HG02885 (cell line): Measurements from ENCODE around the gene MGAT5B.

Experiments
- ATAC-seq: cut with Tn5 transposase; IDR thresholded peaks from one replicate; pipeline ENCODE4 v1.9.1; 2021; ENCODE audit warnings: mild to moderate bottlenecking; ENCODE audit not compliant: unreplicated experiment, poor library complexity

MGAT5B gene

DNA sequence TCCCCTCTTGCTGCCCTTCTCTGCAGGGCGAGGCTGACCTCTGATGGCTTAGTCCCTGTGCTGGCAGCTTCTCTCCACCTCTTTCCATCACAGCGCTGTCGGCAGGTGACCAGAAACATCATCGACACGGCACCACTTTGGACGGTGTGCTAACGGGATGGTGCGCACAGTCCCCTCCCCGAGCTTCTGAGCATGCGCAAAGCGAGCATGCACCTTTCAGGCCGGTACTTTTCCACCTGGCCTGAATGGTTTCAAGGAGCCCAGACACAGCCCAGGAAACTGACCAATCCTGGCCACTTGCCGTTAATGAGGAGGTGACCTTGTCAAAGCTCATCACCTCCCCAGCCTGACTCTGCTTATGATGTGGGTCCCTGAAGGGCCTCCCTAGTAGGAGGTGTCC, 54.8 kb downstream of the MGAT5B start:
- ATAC-seq = no peak

DNA sequence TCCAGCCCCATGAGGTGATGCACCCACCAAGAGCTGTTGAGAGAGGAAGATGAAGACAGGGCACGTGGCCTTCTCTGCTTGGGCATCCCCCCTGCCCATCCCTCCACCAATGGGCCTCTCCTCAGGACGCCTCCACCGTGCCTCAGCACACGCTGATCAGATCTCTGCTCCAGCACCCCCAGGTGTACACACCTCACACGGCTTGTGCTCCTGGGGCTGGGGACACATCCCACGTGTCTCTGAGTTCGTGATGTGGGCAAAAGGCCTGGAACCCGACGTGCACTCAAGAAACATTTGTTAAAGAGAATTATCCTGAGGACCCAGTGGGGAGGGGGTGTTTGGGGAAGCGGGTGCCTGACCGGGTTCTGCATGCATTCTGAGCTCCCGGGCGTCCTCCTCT, 55.3 kb downstream of the MGAT5B start:
- no peak for ATAC-seq

DNA sequence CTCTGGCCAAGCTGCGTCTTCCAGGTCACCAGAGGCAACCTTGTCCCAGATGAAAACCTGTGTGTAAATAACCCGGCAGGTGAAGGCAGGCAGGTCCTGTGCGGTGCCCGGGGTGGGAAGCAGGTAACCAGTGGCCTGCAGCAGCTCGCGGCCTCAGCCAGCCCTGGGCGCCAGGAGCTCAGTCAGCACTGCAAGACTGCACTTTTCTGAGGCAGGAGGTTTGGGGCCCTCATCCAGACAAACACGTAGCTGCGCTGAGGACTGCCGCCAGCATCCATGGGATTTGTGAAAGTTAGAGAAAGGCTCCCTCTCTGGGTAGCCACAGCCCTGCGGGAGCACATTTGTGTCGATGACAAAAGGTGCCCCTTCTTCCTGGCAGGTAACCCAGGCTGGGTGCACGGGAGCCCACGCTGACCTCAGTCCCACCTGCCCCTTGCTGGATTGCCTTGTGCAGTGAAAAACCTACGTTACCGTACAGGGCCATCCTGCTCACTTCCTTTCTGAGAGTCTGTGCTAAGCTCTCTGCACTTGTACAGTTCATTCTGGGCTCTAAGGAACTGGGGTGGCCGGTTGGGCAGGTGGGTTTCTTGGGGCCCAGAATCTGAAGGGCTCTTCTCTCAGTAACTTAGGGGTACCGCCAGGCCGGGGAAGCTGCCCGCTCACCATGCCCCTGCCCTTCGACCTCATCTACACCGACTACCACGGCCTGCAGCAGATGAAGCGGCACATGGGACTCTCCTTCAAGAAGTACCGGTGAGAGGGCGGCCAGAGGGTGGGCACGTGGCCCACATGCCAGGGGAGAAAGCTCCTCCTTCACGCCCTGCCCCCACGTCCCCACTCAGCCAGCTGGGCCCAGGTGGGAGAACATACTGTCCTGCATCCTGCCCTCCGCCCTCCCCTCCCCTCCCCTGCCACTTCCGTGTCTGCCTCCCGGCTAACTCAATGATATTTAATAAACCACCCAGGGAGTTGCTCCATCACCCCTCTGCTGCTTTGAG, 56.4 kb downstream of the MGAT5B start:
- ATAC-seq = no peak

DNA sequence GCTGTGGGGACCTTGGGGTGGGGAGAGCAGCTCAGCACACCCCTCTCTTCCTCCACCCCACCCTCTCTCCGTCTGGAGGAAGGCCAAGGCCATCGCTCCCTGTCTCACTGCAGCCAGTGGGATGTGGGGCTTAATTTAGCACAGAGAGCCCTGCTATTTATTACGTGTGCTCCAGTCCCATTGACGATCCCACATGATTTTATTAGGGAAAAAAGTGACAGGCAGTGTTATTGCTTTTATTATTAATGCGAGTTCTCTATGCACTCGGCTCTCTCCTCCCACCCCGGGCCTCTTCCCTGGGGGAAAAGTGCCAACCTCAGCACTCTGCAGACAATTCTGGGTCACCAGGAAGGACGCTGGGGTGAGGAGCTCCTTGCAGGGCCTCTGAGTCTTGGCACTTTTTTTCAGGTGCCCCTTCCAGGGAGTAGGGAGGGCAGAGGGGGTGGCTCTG, 57.3 kb downstream of the MGAT5B start:
- no peak for ATAC-seq

DNA sequence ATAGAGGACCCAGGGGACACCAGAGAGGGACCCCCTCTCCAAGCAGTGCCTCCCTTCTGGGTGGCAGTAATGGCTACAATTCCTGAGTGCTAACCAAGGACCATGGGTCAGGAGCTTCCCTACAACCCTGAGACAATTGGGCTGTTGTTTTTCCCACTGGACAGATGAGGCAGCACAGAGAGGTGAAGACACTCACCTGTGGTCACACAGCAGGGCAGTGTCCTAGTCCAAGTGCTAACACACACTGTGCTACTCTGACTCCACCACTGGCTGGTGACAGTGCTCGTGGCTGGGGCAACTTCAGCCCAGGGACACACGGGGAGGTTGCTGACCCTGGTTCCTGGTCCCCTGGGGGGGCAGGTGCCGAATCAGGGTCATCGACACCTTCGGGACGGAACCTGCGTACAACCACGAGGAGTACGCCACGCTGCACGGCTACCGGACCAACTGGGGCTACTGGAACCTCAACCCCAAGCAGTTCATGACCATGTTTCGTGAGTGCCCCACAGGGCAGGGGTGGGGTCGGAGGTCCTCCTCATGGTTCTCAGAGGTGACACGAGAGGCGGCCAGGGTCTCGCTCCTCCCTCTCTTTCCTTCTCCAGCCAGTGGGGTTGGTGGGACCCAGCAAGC, 58.1 kb downstream of the MGAT5B start:
- ATAC-seq = no peak

DNA sequence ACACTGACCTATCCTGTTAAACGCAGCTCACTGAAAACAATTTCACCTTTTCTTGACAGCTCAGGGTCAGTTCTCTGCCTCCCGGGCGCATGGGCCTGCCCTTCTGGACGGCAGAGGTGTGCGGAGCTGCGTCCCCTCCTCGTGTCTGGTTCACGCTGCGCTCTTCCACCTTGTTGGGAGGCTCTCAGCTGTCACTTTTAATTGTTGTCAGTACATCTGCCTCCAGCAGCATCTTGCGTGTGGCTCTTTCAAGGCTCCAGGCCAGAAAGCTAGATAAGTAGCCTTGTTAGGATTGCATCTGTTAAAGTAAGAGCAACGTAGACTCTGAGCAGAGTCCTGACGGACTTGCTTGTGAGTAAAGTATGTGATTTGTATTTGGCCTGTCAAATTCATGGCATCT, 59.4 kb downstream of the MGAT5B start:
- ATAC-seq = no peak

DNA sequence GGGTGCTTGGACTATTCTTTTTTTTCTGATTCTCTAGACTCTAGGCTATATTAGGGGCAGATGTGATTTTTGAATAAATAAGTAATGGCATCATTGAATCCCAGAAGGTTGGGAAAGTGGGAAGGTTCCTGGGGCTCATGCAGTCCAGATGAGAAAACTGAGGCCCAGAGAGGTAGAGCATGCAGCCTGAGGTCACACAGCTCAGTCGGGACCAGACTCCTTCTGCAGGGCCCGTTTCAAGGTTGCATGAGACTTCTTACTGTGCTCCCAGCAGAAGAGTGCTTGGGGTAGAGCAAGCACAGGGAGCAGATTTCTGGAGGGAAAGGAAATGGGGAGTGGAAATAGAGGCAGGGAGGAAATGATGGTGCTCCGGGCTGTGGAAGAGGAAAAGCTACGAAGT, 59.8 kb downstream of the MGAT5B start:
- no peak for ATAC-seq

DNA sequence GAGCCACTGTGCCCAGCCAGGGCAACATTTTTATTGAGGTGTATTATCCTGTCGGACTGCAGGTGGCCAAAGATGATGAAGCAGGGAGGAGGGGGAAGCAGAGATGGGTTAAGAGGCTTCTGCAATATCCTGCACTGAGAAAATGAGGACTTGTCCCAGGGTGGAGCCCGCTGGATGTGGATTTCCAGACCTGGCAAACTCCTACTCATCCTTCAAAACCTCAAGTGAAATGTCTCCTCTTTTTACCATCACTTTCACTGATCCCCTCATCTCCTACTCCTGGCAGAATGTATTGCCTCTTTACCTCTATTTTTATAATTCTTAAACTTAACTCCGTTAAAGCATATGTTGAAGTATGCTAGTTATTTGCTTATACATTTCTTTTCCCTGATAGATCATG, 60.9 kb downstream of the MGAT5B start:
- no peak for ATAC-seq

DNA sequence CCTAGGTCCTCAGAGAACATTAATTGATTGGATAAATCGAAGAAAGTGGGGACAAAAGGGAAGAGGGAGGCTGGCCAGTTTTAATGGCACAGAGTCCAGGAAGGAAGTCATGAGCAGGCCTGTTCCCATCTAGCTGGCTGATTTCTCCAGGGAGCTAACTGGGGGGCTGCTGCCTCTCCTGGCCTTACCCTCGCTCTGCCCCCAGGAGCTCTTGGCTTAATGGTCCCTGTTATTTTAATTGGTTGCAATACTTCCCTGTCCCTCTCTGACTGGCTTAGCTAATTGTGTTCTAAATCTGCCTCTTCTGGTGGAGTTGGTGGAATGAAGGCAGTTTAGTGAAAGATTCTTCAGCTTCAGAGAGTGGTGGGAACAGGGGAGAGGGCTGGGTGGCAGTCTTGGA, 61.4 kb downstream of the MGAT5B start:
- ATAC-seq = no peak

DNA sequence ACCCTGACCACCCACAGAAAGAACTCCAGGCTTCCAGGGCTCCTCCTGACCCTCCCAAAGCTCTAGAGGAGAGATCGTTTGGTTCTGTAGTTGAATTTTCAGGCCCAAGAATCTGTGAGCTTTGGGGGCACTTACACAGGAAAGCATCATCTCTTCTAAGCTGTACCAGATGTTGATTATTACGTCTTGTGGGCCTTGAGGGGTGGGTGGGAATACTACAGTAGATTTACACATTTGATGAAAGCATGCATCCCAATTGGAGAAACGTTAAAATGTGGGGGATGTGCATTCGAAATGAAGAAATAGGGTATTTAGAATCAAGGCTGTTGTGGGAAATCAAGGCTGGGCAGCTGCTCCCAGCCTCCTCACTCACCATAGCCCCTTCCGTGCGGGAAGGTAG, 61.9 kb downstream of the MGAT5B start:
- ATAC-seq = no peak

DNA sequence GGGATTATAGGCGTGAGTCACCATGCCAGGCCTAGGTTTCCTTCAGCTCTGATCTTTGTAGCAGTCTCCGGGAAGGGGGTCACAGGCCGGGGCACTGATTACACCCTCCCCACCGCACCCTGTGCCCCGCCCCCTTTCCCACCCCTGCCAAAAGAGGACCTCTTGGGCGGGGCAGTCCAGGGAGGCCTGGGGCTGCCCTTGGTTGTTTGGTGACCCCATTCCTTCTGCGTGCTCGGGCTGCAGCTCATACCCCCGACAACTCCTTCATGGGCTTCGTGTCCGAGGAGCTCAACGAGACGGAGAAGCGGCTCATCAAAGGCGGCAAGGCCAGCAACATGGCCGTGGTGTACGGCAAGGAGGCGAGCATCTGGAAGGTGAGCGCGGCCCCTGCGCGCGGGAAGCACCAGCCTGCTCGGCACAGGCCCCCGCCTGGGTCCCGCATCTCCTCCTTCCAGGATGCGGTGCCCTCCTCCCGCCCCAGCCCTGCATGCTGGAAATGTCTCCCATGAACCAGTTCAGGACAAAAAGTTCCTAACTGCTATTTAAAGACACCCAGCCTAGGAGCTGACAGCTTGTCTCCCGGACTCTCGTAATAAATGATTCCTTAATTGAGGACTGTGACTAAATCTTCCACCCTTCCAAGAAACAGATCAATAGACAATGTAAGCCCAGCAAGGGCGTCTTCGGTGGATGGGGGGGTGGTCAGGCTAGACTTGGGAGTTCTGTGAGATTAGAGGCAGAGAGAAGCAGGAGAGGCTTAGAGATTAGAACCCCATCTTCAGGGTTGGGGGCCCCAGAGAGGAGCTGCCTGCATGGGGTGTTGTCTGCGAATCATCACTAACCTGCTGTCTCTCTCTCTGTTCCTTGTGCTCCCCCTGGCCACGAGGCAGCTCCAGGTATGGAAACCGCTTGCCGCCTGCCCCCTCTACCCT, 64.5 kb downstream of the MGAT5B start:
- ATAC-seq = no peak

DNA sequence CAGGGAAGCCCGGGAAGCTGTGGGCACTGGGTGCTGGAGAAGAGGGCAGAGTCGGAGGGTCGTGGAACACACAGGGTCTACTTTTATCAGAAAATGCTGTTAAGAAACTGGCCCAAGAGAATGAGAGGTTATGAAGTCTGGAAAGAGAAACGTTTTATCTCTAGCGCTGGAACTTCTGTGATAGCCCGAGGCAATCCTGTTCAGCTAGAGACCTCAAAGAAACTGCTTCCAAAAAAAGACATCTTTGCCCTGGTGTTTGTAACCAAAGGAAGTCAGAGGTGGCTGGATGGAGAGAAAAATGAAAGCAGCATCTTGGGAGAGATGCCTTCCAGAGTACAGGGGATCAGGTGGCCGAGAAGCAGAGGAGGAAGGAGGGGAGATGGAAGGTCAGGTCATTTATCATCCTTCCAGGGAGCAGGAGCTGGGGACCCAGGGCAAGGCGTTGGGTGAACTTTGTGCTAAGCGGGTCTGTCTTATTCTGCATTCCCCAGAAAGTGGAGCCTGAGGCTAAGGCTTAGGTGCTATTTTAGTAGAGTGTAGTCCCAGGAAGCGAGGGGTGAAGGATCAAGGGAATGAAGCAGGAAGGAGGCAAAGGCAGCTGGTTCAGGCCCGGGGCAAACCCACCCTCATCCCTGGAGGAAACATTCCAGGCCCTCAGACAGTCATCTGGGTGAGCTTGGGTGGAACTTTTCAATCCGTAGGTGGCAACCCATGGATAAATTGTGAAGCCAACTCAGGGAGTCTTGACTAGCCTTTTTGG, 66.5 kb downstream of the MGAT5B start:
- no peak for ATAC-seq

DNA sequence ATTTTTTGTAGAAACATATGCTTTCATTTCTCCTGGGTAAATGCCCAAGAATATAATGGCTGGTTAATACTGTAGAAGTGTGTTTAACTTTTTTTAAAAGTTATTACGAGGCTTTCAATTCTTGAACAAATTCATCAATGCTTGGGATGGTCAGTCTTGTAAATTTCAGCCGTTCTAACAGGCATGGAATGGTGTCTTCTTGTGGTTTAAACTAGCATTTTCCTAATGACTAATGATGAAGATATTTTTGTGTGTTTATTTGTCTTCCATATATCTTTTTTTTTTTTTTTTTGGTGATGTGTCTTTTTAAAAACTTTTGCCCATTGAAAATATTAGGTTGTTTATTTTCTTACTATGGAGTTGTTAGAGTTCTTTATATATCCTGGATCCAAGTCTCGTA, 67.1 kb downstream of the MGAT5B start:
- no peak for ATAC-seq

DNA sequence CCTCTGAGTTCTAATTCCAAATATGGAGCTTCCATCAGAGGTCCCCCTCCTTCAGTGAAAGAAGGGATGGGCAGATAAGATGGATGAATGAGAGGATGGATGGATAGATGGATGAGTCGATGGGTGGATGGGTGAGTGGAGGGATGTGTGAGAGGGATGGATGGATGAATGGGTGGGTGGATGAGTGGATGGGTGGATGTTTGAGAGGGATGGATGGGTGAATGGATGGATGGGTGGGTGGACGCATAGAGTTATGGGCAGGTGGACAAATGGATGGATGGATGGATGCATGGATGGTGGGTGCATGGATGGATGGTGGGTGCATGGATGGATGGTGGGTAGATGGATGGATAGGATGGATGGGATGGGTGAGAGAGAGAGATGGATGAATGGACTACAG, 69.0 kb downstream of the MGAT5B start:
- ATAC-seq = no peak

DNA sequence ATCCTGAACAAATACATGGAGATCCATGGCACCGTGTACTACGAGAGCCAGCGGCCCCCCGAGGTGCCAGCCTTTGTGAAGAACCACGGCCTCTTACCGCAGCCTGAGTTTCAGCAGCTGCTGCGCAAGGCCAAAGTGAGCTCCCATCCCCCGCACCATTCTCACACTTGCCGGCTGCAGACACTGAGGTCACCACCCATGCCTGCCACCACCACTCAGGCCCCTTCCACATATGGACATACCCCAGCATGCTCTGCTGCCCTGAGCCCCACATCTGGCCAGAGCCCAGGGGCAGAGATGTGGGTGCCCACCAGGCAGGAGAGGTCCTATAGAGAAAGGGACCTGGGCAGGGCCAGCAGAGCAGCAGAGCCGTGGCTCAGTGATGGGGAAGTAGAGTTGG, 69.8 kb downstream of the MGAT5B start:
- ATAC-seq = no peak

DNA sequence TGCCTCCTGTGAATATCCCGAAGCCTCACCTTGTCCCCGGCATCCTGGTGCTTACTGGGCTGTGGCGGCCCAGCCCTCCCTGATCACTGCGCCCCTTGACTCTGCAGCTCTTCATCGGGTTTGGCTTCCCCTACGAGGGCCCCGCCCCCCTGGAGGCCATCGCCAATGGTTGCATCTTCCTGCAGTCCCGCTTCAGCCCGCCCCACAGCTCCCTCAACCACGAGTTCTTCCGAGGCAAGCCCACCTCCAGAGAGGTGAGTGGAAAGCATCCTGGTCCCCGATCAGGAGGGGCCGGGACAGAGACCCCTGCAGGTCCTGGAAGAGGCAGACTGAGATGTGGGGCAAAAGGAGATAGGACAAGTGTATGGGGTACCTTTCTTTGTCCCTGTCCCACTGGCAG, 72.1 kb downstream of the MGAT5B start:
- no peak for ATAC-seq

DNA sequence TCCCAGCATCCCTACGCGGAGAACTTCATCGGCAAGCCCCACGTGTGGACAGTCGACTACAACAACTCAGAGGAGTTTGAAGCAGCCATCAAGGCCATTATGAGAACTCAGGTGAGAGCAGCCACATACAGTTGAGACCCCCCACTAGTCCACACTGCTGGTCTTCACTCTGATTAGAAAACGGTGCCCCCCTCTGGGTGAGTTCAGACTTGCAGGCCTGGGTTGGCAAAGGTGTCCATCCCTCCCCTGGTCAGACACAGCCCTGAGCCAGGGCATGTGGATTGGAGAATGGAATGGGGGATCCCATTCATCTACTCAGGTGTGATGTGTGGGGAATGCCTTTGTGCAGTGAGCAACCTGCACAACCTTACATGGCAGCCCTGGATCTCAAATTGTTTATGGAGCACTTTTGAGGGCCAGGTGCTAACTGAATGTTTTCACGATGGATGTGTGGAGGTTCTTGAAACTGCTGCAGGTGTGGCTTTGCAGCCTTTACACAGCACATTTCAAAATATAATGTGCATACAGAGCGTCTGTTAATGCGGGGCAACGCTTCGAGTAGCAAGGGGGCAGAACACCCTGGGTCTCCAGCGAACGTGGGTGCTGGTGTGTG, 72.6 kb downstream of the MGAT5B start:
- ATAC-seq = no peak

DNA sequence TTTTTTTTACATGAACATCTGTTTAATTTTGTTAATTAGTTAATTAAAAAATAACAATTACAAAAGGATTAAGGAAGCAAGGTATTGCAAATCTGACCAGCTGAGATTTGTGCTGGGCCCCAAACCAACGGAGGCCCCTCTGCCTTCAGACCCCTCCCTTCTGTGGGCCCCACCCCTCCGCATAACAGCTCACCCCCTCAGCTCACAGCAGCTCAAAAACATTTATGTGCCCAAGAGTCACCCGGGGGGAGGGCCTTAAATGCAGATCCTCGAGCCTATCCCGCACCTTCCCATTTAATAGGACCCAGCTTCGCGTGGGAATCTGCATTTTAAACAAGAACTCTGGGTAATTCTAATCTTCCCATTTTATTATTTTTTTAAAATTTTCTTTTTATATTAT, 75.0 kb downstream of the MGAT5B start:
- ATAC-seq = no peak

DNA sequence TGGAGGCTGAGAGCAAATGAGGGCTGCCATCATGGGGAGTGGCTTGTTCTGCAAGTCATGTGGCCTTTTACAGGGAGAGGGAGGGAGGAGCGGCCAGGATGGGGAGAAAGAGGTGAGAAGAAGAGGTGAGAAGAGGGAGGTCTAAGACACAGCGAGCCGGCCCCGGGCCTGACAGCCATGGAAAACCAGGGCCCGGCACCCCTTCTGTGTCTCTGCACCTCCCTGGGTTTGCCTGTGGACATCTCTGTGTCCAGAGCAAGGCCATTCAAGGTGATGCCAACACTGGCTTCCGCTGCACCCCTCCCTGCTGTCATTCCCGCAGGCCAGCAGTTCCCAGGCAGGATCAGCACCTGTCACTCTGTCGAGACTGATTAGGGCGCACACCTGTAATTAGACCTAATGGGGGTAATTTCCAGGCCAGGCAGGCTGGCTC, 75.6 kb downstream of the MGAT5B start:
- ATAC-seq = no peak
